GM18868 (cell line): ENCODE measurements around the gene ZSWIM8.

ENCODE experiments used
- ATAC-seq: cut with Tn5 transposase; IDR thresholded peaks from one replicate; pipeline ENCODE4 v1.9.1; 2021; ENCODE audit warnings: mild to moderate bottlenecking, moderate library complexity; ENCODE audit not compliant: unreplicated experiment

Gene ZSWIM8

GRCh38 chr10:73840403-73841060 is 55.1 kb downstream of the ZSWIM8 start:
- no peak for ATAC-seq

- no peak for ATAC-seq
These were observed 55.6 kb downstream of the ZSWIM8 start for GRCh38 chr10:73841061-73841421.

- no peak for ATAC-seq
These were observed 56.3 kb downstream of the ZSWIM8 start for GRCh38 chr10:73841526-73842285.

GRCh38 chr10:73842349-73842748 is 56.9 kb downstream of the ZSWIM8 start:
- ATAC-seq: no peak

- ATAC-seq: no peak
These were observed 57.9 kb downstream of the ZSWIM8 start for GRCh38 chr10:73843261-73843660.

GRCh38 chr10:73847031-73847430 is 61.6 kb downstream of the ZSWIM8 start:
- ATAC-seq: no peak

GRCh38 chr10:73848821-73849489 is 63.5 kb downstream of the ZSWIM8 start:
- ATAC-seq: peak; percentile 90

GRCh38 chr10:73850211-73850610 is 64.8 kb downstream of the ZSWIM8 start:
- ATAC-seq: no peak

GRCh38 chr10:73850863-73851461 is 65.6 kb downstream of the ZSWIM8 start:
- no peak for ATAC-seq
